ENCODE results near the gene CLDN25.

Gene CLDN25

DNA sequence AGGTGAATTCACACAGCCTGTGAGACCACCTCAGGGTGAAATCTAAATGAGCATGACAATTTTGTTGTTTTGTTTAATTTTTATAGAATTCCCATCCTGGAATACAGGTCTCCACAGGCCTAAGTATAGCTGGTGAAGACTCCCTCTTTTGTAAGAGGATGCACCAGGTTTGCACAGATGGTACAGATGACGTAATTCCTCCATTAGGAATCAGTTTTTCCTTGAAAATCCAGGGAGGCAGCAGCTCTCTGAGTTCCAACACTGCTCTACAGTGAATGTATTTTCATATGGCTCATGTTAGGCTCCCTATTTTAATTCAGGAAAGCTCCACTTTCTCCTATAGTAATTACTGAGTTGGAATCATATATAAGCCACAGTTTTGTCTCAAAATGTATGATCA, 48.6 kb downstream of the CLDN25 start:
- TF ChIP-seq, protein P1, sequence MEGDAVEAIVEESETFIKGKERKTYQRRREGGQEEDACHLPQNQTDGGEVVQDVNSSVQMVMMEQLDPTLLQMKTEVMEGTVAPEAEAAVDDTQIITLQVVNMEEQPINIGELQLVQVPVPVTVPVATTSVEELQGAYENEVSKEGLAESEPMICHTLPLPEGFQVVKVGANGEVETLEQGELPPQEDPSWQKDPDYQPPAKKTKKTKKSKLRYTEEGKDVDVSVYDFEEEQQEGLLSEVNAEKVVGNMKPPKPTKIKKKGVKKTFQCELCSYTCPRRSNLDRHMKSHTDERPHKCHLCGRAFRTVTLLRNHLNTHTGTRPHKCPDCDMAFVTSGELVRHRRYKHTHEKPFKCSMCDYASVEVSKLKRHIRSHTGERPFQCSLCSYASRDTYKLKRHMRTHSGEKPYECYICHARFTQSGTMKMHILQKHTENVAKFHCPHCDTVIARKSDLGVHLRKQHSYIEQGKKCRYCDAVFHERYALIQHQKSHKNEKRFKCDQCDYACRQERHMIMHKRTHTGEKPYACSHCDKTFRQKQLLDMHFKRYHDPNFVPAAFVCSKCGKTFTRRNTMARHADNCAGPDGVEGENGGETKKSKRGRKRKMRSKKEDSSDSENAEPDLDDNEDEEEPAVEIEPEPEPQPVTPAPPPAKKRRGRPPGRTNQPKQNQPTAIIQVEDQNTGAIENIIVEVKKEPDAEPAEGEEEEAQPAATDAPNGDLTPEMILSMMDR (conservative IDR thresholded peaks at IDR 0.05; ENCODE audit: low read length), result no peak

DNA sequence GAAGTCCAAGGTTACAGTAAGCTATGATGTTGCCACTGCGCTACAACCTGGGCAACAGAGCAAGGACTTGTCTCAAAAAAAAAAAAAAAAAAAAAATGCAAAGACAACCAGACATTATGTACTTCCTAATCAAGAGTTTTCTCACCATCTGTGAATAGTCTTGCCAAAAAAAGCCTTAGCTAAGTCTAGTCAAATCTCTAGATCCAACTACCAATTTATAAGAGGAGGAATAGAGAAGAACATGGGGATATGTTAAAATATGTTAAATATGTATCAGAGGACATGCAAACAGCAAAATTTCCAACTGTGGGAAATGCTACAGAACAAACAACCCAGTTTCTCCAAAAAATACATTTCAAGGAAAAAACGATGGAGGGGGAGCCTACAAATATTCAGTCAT, 50.2 kb downstream of the CLDN25 start:
- H3K4me3 ChIP-seq (ENCODE audit: low read length), result no peak overlapping the region
- DNase-seq (ENCODE audit: low read depth), result no peak
- TF ChIP-seq, protein P1 (conservative IDR thresholded peaks at IDR 0.05; ENCODE audit: low read length), result no peak

More for the DNA sequence above, 48.6 kb downstream of the CLDN25 start:
- H3K4me3 ChIP-seq (ENCODE audit: low read length), result no peak overlapping the region
- no peak for DNase-seq (ENCODE audit: low read depth)
